Activated T-helper 1 cell treated with Interleukin-2 at 50 U/mL for 16 hours (primary cell): Measurements from ENCODE around the gene HNRNPAB.
"Not testable (repeated sequence)": the region's sequence is repeated elsewhere in the genome, so short reads cannot be mapped to it uniquely, and the experiment has no call there.

Experiments
- DNase-seq: peaks from one replicate; pipeline ENCODE4 v3.0.0-alpha.2; 2020; ENCODE audit warnings: low read depth

The HNRNPAB gene

DNA sequence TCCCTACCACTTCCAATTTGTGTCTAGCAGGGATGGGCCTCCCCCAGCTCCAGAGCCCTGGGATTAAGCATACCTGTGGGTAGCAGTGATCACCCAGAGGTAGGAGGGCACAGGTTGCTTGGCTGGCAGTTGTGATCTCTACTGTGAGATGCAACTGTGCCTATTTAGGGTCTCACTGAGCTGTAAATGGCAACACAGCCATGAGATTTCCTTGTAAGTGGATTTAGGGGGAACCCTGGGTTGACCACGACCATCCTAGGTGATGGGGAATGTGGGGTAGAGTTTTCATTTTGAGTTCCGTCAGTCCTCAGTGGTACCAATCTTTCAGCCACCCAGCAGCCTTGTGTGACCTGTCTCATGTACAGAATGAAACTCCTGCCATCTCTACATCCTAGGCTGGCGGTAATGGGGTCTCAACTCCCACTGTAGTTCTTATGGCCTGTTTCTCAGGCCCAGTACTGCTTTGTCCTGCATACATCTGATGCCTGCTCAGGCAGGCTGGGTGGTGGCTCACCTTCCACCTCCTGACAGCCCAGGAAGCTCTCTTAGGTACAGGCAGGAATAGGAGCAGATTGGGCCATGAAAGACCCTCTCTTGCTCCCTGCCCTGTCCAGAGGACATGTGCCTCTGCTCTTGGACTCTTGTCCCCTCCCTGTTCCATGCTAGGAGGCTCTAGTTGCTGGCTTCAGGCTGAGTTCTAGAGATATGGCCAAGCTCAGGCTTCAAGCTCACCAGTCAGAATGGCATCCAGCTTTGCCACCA, 8.1 kb downstream of the HNRNPAB start:
- DNase-seq, result no peak

DNA sequence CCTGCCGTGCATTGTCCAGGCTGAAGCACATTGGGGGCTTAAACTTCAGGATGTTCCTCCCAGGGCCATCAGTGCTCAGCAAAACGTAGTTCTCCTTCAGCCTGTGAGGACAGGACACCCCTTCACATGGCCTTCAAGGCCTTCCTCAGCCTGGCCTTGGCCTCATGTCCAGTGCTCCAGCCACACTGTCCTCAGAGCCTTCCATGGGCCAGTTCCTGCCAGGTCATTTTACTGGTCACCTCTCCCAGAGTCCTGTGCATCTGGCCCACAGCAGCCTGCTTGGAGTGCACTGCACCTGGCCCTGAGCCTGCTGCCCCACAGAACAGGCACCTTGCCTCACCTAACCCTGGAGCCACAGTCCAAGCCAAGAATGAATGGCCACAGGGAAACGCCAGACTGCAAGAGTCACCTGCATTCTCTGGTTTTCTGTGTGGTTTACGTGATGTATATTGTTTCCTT, 8.7 kb downstream of the HNRNPAB start:
- DNase-seq, result no peak

DNA sequence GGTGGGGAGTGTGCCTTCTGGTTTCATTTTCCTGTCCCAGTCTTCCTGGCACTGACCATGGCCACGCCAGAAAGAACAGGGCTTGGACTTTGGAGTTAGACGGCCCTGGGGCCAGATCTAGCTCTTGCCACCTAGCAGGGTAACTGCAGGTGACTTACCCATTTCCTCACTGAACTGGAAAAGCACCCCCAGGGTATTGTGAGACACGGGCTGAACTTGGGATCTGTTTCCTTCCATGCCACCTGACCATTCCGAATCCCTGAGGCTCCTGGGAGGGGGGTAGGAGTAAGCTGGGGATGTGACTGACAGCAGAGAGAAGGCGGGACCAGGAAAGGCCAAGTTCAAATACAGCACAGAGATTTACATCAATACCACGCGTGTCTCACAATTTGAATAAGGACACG, 9.4 kb downstream of the HNRNPAB start:
- no peak for DNase-seq

DNA sequence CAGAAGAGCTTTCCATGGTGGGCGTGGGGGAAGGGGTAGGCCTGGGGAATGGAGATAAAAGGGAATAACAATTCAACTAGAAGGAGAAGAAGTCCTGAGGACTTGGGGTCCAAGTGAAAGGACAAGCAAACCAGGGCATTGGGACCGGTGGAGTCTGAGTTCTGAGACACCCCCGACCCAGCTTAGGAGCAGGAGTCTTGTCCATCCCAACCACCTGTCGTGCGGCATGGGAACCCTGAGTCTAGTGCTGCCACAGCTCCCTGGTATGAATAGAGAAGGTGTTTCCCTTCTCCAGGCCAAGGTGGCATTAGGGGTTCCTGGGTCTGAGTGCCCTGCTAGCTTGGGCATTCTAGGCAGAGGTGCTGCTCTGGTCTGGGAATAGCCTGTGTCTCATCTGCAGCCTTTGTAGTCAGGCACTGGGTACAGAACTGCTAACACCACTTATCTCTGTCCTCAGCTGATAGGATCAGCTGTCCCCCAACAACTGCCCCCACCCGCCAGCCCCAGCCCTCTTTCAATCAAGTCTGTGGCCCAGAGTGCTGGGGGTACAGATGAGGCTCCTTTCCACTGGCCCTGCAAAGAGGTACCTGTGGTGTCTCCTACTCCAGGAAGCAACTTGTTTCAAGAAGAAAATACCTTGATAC, 9.9 kb downstream of the HNRNPAB start:
- DNase-seq, result no peak

- no peak for DNase-seq
These were observed 11.1 kb downstream of the HNRNPAB start for GRCh38 chr5:178215280-178216002.

DNA sequence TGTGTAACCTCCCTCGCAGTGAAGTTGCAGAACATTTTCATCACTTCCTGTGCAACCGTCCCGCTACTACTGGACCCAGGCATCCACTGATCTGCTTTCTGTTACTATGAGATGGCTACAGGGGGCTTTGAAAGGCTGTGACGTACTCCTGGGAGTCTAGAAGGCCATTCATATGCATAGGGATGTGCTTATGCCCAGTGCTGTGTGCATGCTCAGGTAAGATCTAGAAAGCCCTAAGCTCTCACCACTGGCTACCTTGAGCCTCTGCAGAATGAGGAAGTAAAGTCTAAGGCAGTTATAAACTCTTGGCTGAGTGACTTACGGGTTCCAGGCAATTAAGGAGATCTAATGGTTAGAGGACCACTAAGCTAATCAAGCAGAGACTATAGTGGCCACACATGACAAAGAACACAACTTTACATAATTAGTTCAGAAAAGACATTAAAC, 11.8 kb downstream of the HNRNPAB start:
- DNase-seq, result no peak

DNA sequence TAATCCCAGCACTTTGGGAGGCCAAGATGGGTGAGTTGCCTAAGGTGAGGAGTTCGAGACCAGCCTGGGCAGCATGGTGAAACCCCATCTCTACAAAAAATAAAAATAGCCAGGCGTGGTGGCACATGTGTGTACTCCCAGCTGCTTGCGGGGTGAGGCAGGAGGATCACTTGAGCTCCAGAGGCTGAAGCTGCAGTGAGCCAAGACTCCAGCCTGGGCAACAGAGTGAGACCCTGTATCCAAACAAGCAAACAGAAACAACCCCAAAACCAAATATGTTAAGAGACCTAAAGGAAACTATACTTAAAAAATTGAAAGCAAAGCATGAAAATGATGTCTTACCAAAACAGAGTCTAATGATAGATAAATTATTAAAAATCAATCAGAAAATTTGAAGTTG, 12.4 kb downstream of the HNRNPAB start:
- no peak for DNase-seq

DNA sequence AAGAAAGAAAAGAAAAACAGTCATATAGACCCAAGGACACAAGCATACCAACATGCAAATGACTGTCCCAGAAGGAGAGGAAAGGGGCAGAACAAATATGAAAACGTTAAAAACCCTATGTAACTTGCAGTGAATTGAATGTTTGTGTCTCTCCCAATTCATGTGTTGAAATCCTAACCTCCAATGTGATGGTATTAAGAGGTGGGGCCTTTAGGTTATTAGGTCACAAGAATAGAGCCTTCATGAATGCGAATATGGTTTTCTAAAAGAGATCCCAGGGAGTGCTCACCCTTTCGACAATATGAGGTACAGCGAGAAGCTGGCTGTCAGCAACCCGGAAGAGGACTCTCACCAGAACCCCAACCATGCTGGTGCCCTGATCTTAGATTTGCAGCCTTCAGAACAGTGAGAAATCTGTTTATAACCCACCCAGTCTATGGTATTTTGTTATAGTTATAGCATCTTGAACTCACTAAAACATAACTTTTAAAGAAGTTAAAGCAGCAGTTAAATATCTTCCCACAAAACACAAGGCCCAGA, 14.0 kb downstream of the HNRNPAB start:
- no peak for DNase-seq

GRCh38 chr5:178218827-178219226, 14.5 kb downstream of the HNRNPAB start:
- DNase-seq, result no peak

GRCh38 chr5:178221282-178221681, 16.9 kb downstream of the HNRNPAB start:
- no peak for DNase-seq

DNA sequence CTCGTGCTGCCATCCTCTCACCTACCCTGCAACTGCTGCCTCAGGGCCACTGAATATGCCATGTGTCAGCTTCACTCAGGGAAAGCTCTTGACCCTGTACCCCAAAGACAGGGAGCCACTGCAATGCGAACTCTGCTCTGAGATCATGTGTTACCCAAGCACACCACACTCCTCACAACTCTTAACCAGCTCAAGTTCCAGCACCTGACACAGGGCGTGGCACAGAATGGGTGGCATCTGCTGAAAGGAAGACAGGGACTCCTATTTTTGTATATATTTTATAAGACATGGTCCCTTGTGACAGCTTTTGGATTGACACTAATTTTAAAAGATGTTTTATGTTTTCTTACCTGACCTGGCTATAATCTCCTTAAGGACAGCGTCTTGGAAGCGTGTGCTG, 17.5 kb downstream of the HNRNPAB start:
- DNase-seq, result no peak

GRCh38 chr5:178222292-178222691, 18.0 kb downstream of the HNRNPAB start:
- no peak for DNase-seq

- DNase-seq, result no peak
These were observed 19.0 kb downstream of the HNRNPAB start for GRCh38 chr5:178223196-178223773.

- no peak for DNase-seq
These were observed 19.5 kb downstream of the HNRNPAB start for GRCh38 chr5:178223828-178224335.

- no peak for DNase-seq
These were observed 20.1 kb downstream of the HNRNPAB start for GRCh38 chr5:178224403-178224802.

- DNase-seq, result no peak
These were observed 20.8 kb downstream of the HNRNPAB start for GRCh38 chr5:178225174-178225573.

DNA sequence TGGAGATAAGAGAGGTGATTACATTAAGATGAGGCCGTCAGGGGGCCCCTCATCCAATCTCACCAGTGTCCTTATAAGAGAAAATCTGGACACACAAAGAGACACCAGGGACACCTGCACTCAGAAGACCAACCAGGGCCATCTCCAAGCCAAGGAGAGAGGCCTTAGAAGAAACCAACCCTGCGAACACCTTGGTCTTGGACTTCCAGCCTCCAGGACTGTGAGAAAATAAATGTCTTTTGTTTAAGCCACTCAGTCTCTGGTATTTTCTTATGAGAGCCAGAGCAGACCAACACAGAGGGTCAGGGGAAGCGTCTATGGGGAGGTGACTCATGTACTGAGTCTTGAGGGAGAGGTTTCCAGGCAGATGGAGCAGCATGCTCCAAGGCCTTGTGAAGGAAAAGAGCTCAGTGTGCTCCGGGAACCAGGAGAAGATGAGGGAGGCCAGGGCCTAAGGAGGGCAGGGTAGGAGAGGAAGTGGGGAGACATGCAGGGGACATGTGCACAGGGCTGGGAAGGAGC, 22.9 kb downstream of the HNRNPAB start:
- DNase-seq, result no peak

DNA sequence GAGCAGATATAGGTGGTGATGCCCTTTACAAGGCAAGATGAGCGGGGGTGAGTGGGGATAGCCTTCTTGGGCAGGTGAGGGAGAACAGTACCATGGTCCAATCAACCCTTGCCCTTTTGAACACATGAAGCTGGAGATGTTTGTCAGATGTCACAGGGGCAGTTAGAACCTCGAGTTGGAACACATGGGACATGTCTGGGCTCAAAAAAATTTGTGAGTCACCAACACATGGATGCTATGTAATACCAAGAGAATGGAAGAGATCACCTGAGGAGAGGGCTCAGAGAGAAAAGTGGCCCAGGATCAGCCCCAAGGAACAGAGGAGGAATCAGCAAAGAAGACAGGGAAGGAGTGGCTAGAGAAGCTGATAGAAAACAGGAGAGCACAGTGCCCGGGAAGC, 23.6 kb downstream of the HNRNPAB start:
- DNase-seq, result no peak

DNA sequence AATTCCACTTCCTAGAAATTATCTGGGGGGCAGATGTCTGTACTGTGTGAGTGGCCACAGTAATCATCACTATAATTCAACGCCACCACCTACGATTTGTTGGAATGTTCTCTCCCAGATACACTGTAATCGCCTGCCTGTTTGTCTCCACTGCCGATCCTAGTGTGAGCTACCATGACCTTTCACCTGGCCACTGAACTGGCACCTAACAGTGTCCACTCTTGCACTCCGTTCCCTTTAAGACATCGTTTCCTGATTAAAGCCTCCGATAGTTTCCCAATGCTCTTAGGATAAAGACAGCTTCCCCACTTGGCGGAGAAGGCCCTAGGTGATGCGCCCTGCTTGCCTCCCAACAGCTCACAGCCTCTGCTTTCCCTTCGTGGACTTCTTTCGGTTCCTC, 24.3 kb downstream of the HNRNPAB start:
- DNase-seq, result no peak

- DNase-seq, result not testable (repeated sequence)
These were observed 24.8 kb downstream of the HNRNPAB start for GRCh38 chr5:178229111-178229510.

GRCh38 chr5:178229861-178230260, 25.5 kb downstream of the HNRNPAB start:
- DNase-seq, result no peak
